ENCODE results near the gene MTG2. TPM values are rescaled to one million over a fixed set of nuclear protein-coding genes. Genes with fewer than 3 reads are reported as not detected.

Gene MTG2
- polyA plus RNA-seq, 1 of the 3 experiments (the other 2 are of a cell fraction) = 42.9 TPM

- Histone ChIP-seq H3K27me3 (ENCODE audit: insufficient read depth) (no peaks in the 10 kb centered on the region), H3K4me2 (no peak overlapping the region), H3K36me3 (replicated peaks in 1 of 2; ENCODE audit: control insufficient read depth in 1 of 2, insufficient read depth in 2 of 2, low read length in 1 of 2) (peaks cover 57 to 91% of the 10 kb centered on the region in 2 experiments), H3F3A (replicated peaks; ENCODE audit: insufficient read depth) (peaks cover 37% of the 10 kb centered on the region), H3K4me1 (ENCODE audit: control insufficient read depth in 1 of 2, insufficient read depth in 2 of 2, low read depth in 1 of 2, low read length in 1 of 2) (peaks cover 3% of the 10 kb centered on the region in 2 experiments; a peak in 2 of 4 replicates), H3K9me3 (no peaks in the 10 kb centered on the region), H4K20me1 (ENCODE audit: insufficient read depth) (peaks cover 66% of the 10 kb centered on the region), H3K79me2 (ENCODE audit: insufficient read depth) (peaks cover 35% of the 10 kb centered on the region), H2AFZ (ENCODE audit: low read depth) (no peak overlapping the region), H3K9ac (no peak overlapping the region), H3K9me2 (no peaks in the 10 kb centered on the region), H3K27ac (ENCODE audit: low read depth in 2 of 2, low read length in 1 of 2) (0 out of 4 replicates have a peak overlapping the region, but pooled peaks of 1 of the 2 experiments have one; percentile 3), H3K4me3 (ENCODE audit: low read depth in 2 of 2, low read length in 1 of 2) (no peak overlapping the region)
- 95% methylated on average over 8 of the region's 8 CpGs for WGBS (ENCODE audit: low lambda C conversion rate)
- ChIA-PET CTCF (interaction anchor here (0.6 to 11.1 kb wide), 20 partner anchors 8 to 265 kb away, joined by 3 to 130 read pairs (median 4); no protein-coding TSS in a partner anchor), POLR2A (interaction anchor here (1.5 kb wide), 1 partner anchor 125 kb away, joined by 6 read pairs; no protein-coding TSS in a partner anchor)
- DNase-seq = no peak
- TF ChIP-seq JUND (IDR thresholded peaks at IDR 0.05) = 0 out of 2 replicates have a peak, but pooled peaks have one; percentile 0
- TF ChIP-seq PBX3 (IDR thresholded peaks at IDR 0.05) = no peak
These were observed 47.1 kb upstream of the MTG2 start for GRCh38 chr20:62135573-62136266.

GRCh38 chr20:62136283-62137091 lies 46.3 kb upstream of the MTG2 start:
- Histone ChIP-seq H3K9me2 (no peaks in the 10 kb centered on the region), H3K27ac (ENCODE audit: low read depth in 2 of 2, low read length in 1 of 2) (peak overlapping the region in 1 of 2 experiments; percentile 3; a peak in 1 of 4 replicates), H3K79me2 (ENCODE audit: insufficient read depth) (peaks cover 43% of the 10 kb centered on the region), H3K9ac (no peak overlapping the region), H3K4me3 (ENCODE audit: low read depth in 2 of 2, low read length in 1 of 2) (no peak overlapping the region; a peak in 1 of 4 replicates), H3F3A (replicated peaks; ENCODE audit: insufficient read depth) (peaks cover 37% of the 10 kb centered on the region), H3K27me3 (ENCODE audit: insufficient read depth) (no peaks in the 10 kb centered on the region), H4K20me1 (ENCODE audit: insufficient read depth) (peaks cover 73% of the 10 kb centered on the region), H3K4me2 (no peak overlapping the region), H3K9me3 (no peaks in the 10 kb centered on the region), H2AFZ (ENCODE audit: low read depth) (no peak overlapping the region), H3K36me3 (replicated peaks in 1 of 2; ENCODE audit: control insufficient read depth in 1 of 2, insufficient read depth in 2 of 2, low read length in 1 of 2) (peaks cover 57 to 84% of the 10 kb centered on the region in 2 experiments), H3K4me1 (ENCODE audit: control insufficient read depth in 1 of 2, insufficient read depth in 2 of 2, low read depth in 1 of 2, low read length in 1 of 2) (peaks cover 5 to 9% of the 10 kb centered on the region in 2 experiments; a peak in 3 of 4 replicates)
- peak; percentile 78 for DNase-seq
- CTCF ChIA-PET = interaction anchor here (0.6 to 11.1 kb wide), 20 partner anchors 8 to 266 kb away, joined by 3 to 130 read pairs (median 4); no protein-coding TSS in a partner anchor
- no peak for TF ChIP-seq USF1 (IDR thresholded peaks at IDR 0.05; ENCODE audit: borderline replicate concordance, low read depth)
- TF ChIP-seq SMC3 (IDR thresholded peaks at IDR 0.05; ENCODE audit: low read depth, low read length) = peak; percentile 74
- no peak for TF ChIP-seq FOSL2 (IDR thresholded peaks at IDR 0.05; ENCODE audit: borderline replicate concordance, low read depth)
- TF ChIP-seq RAD21 (IDR thresholded peaks at IDR 0.05; ENCODE audit: low read length) = peak; percentile 73
- no peak for TF ChIP-seq JUND (IDR thresholded peaks at IDR 0.05)
- no peak for TF ChIP-seq YY1 (IDR thresholded peaks at IDR 0.05; ENCODE audit: low read depth)
- no peak for TF ChIP-seq IRF3 (IDR thresholded peaks at IDR 0.05; ENCODE audit: low read depth, low read length)
- no peak for TF ChIP-seq FOXM1 (IDR thresholded peaks at IDR 0.05; ENCODE audit: low read depth)
- no peak for TF ChIP-seq CHD2 (IDR thresholded peaks at IDR 0.05; ENCODE audit: low read length, partially characterized antibody)
- TF ChIP-seq TAF1 (IDR thresholded peaks at IDR 0.05; ENCODE audit: borderline replicate concordance, low read depth, low read length) = no peak
- TF ChIP-seq MXI1 (IDR thresholded peaks at IDR 0.05; ENCODE audit: low read depth, low read length) = no peak
- no peak for TF ChIP-seq GABPA (IDR thresholded peaks at IDR 0.05; ENCODE audit: low read depth)
- no peak for TF ChIP-seq PBX3 (IDR thresholded peaks at IDR 0.05)
- TF ChIP-seq NFIC (IDR thresholded peaks at IDR 0.05; ENCODE audit: borderline replicate concordance) = 0 out of 2 replicates have a peak, but pooled peaks have one; percentile 32
- TF ChIP-seq CTCF (IDR thresholded peaks at IDR 0.05) = peak; percentile 96
- 61% methylated on average over 8 of the region's 8 CpGs for WGBS (ENCODE audit: low lambda C conversion rate)
- POLR2A ChIA-PET = interaction anchor here (1.4 to 1.5 kb wide), 2 partner anchors 15 to 126 kb away, joined by 5 to 6 read pairs; no protein-coding TSS in a partner anchor
